ENCODE data around the gene RUFY4. TPM values are rescaled to one million over a fixed set of nuclear protein-coding genes. Genes with fewer than 3 reads are reported as not detected.
"Not testable (repeated sequence)": the region's sequence is repeated elsewhere in the genome, so short reads cannot be mapped to it uniquely, and the experiment has no call there.

Gene RUFY4
- total RNA-seq, 2 donors from 2014 or later, result not detected

DNA sequence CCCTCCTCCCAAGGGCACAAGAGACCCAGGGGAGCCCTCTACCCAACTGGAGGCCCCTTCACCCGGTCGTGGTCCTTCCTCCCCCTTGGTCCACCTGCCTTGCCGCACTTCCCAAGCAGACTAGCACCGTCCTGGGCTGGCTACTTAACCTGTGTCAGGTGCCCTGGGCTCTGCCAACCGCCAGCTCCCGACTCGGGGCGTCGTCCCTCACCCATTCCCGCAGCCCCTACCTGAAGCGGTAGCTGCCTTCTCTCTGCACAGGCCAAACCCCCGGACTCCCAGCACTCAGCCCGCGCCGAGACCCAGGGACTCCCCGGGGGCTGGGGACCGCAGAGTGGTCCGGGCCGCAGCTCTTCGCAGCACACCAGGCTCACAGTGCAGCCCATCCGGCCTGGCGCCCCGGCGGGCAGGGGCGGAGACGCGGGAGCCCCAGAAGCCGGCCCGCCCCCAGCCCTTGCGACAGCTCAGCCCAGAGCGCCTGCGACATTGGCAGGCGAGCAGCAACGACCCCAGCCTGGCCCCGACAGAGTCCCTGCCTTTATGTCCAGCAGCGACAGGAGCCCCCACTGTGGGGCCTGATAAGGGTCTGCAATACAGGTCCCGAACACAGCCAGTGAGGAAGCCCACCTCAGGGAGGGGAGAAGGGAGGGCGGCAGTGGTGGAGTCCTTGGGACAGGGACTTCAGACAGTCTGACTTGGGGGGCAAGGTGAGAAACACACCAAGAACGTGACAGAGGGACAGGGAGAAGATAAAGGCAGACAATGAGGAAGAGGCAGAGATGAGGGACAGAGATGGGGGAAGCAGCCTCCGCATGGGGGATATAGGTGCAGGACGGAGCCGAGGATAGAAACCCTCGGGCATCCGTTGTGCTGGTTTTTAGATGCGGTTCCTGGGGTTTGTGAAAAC, 35.2 kb upstream of the RUFY4 start:
- no peak for TF ChIP-seq CTCF (IDR thresholded peaks at IDR 0.05)
- TF ChIP-seq POLR2A (IDR thresholded peaks at IDR 0.05), result no peak
- Histone ChIP-seq H3K27ac (no peak overlapping the region), H3K9me3 (no peaks in the 10 kb centered on the region), H3K4me1 (peaks cover 9% of the 10 kb centered on the region), H3K36me3 (replicated peaks in 1 of 2; ENCODE audit: insufficient read depth in 1 of 2, low read depth in 2 of 2) (no peaks in the 10 kb centered on the region), H3K27me3 (no peaks in the 10 kb centered on the region), H3K4me3 (no peak overlapping the region)
- intact Hi-C loops (cut with DNase I), result loop anchor here (10.0 kb wide), 1 partner anchor 249 kb away; no protein-coding TSS in a partner anchor
- WGBS, 2 donors, result 42 to 51% methylated on average over 13 to 39 of the region's 45 CpGs
- ATAC-seq (no peak), DNase-seq (no peak)

- intact Hi-C loops (cut with DNase I), result loop anchor here (10.0 kb wide), 1 partner anchor 250 kb away; no protein-coding TSS in a partner anchor
- H3K36me3 ChIP-seq (replicated peaks in 1 of 2; ENCODE audit: insufficient read depth in 1 of 2, low read depth in 2 of 2); H3K4me3 ChIP-seq; H3K27ac ChIP-seq; H3K27me3 ChIP-seq; H3K4me1 ChIP-seq; H3K9me3 ChIP-seq: not testable (repeated sequence)
- ATAC-seq (peak; percentile 91), DNase-seq (peak; percentile 60 to 80 (median 73))
- TF ChIP-seq CTCF (IDR thresholded peaks at IDR 0.05), result peak; percentile 22 to 78 (median 74)
- 17 to 27% methylated on average over 19 to 24 of the region's 24 CpGs for WGBS, 2 donors
Measured at GRCh38 chr2:218034497-218035213, 34.4 kb upstream of the RUFY4 start.

DNA sequence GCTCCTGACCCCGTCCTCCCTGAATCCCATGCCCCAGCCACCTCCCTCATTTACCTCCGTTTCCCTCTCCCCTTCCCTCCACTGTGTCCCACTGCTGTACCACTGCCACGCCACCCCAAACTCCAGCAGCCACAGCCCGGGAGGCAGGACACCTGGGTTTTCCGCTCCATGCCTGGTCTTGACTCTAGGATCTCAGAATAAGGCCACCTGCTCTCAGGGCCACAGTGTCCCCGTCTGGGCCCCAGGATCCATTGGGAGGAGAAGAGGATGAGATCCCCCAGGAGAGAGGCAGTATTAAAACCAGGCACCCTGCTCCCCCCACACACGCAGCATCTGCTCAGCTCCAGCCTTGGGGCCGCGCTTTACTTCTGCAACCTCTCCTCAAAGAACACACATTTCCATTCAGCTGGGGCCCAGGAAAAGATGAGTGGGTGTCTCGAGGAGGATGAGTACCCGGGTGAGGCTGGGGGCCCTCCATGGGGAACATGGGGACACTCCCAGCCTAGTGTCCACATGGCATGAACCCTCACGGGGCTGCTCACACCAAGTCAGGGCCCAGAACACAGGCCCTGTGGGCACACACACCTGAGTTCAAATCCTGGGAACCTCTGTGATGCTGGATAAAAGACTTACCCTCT, 33.5 kb upstream of the RUFY4 start:
- no peak overlapping the region for H3K4me3 ChIP-seq
- no peaks in the 10 kb centered on the region for H3K36me3 ChIP-seq (replicated peaks in 1 of 2; ENCODE audit: insufficient read depth in 1 of 2, low read depth in 2 of 2)
- intact Hi-C loops (cut with DNase I), result loop anchor here (10.0 kb wide), 1 partner anchor 251 kb away; no protein-coding TSS in a partner anchor
- DNase-seq, result no peak
- no peak for ATAC-seq
- no peaks in the 10 kb centered on the region for H3K27me3 ChIP-seq
- 54 to 64% methylated on average over 11 of the region's 12 CpGs for WGBS, 2 donors
- no peak overlapping the region for H3K27ac ChIP-seq
- H3K4me1 ChIP-seq, result peaks cover 5% of the 10 kb centered on the region
- TF ChIP-seq CTCF (IDR thresholded peaks at IDR 0.05), result no peak
- no peak for TF ChIP-seq POLR2A (IDR thresholded peaks at IDR 0.05)
- no peaks in the 10 kb centered on the region for H3K9me3 ChIP-seq

GRCh38 chr2:218036371-218036770, 32.7 kb upstream of the RUFY4 start:
- WGBS, 2 donors, result 66 to 84% methylated on average over 5 of the region's 5 CpGs

More at GRCh38 chr2:218036371-218036770, 32.7 kb upstream of the RUFY4 start:
- H3K9me3 ChIP-seq, result no peaks in the 10 kb centered on the region
- no peak overlapping the region for H3K4me3 ChIP-seq
- H3K27ac ChIP-seq, result no peak overlapping the region
- ATAC-seq, result no peak
- peaks cover 5% of the 10 kb centered on the region for H3K4me1 ChIP-seq
- H3K36me3 ChIP-seq (replicated peaks in 1 of 2; ENCODE audit: insufficient read depth in 1 of 2, low read depth in 2 of 2), result no peaks in the 10 kb centered on the region
- no peaks in the 10 kb centered on the region for H3K27me3 ChIP-seq
- TF ChIP-seq POLR2A (IDR thresholded peaks at IDR 0.05) (no peak), CTCF (IDR thresholded peaks at IDR 0.05) (no peak)
- intact Hi-C loops (cut with DNase I), result loop anchor here (10.0 kb wide), 1 partner anchor 252 kb away; no protein-coding TSS in a partner anchor
- DNase-seq, result no peak

Measured in body of pancreas (tissue), 4 donors.